Fibroblast of gingiva (primary cell): ENCODE results near the gene CTSH.
"Not testable (repeated sequence)": the region's sequence is repeated elsewhere in the genome, so short reads cannot be mapped to it uniquely, and the experiment has no call there.

Experiments used
- DNase-seq: peaks from one replicate; pipeline ENCODE4 v3.0.0-alpha.2; 2011; ENCODE audit warnings: low read depth

The CTSH gene

DNA sequence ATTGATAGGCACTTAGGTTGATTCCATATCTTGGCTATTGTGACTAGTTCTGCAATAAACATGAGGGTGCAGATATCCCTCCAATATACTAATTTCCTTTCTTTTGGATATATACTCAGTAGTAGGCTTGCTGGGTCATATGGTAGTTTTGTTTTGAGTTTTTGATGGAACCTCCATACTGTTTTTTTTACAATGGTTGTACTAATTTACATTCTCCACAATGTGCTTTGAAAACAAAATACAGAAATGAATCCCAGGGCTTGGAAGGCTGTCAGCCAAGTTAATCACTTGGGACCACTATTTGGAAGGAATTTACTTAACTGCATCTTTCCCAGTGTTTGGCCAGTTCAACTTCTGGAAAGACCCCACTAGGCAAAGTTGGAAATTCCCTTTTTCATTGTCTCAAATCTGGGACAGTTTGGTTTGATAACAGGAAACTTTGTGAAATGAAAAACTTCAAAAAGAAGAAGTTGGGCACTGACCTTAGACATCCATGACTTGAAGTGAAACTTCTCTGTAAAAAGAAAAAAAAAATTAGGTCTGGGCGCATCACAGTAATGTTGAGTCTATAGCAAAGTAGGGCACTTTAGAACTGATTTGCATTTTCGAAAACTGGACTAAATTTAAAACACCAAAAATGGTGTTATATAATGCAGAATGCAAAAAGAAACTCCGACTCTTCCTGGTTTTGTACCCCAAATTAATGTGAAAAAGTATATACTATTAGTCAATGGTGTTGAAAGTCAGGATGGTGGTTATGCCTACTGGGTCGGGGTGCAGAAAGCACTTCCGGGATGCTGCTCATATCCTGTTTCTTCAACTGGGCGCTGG lies 6.0 kb downstream of the CTSH start:
- no peak for DNase-seq

DNA sequence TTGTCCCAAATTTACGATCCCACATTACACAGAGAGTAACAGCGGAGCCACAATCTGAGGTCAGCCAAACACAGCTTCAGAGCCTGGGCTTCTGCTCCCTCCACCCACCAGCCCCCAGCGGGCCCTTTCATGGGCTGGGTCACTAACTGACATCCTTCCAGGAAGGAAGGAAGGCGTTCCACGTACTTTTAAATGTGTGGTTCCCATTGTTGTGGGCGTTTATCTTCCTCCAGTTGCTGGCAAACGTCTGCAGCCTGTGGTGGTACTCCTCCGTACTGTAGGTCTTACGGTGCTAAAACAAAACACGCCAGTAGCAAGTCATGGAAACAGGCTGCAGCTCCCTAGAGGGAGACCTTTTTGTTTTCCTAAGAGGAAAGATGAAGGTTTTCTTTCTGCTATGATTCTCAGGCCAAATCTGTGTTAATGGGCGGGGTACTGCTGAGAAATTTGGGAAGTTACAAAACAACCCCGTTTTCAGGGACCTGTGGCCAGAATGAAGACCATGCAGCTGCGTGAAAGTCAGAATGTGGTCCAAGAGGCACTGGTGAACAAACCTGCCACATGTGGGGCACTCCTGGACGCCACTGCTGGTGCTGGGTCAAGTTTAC lies 7.6 kb downstream of the CTSH start:
- no peak for DNase-seq

- DNase-seq: no peak
Observed at GRCh38 chr15:78934655-78935023, 10.2 kb downstream of the CTSH start.

DNA sequence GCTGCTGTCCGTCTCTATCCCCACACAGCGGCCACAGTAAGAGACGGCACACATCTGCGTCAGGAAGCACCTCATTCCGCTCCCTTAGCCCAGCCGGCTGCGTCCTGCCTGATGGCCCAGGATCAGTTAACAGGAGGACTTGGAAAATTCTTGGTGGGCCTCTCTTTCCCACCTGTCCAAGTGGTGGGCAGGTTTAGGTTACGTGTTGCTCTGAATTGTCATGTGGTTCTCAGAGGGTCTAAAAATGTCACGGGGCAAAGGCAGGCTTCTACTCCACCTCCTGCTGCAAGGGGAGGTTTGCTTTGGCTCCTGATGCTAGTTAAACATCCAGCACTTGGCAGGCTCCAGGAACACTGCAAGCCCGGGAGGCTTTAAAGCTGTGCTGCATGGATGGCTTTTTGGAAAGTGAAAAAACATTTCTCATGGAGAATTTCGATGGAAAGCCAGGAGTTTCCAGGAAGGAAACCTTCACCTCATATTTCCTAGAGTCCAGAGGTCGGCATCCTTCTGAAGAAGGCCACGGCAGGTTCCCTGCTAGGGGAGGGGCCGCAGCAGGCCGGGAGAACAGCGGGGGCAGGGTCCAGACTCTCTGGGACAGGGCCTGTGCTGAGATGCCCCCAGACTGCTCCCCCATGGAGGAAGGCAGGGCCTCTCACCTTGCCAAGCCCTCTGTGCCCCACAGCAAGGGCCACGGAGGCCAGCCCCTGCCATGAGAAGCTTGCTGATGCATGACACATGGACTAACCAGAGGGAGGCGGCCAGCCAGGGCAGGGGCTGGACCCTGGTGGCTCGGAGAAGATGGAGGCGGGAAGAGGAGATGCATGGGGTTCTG lies 10.8 kb downstream of the CTSH start:
- DNase-seq: no peak

GRCh38 chr15:78933187-78933822 lies 11.5 kb downstream of the CTSH start:
- DNase-seq: no peak

- no peak for DNase-seq
Observed at GRCh38 chr15:78932258-78932808, 12.5 kb downstream of the CTSH start.

DNA sequence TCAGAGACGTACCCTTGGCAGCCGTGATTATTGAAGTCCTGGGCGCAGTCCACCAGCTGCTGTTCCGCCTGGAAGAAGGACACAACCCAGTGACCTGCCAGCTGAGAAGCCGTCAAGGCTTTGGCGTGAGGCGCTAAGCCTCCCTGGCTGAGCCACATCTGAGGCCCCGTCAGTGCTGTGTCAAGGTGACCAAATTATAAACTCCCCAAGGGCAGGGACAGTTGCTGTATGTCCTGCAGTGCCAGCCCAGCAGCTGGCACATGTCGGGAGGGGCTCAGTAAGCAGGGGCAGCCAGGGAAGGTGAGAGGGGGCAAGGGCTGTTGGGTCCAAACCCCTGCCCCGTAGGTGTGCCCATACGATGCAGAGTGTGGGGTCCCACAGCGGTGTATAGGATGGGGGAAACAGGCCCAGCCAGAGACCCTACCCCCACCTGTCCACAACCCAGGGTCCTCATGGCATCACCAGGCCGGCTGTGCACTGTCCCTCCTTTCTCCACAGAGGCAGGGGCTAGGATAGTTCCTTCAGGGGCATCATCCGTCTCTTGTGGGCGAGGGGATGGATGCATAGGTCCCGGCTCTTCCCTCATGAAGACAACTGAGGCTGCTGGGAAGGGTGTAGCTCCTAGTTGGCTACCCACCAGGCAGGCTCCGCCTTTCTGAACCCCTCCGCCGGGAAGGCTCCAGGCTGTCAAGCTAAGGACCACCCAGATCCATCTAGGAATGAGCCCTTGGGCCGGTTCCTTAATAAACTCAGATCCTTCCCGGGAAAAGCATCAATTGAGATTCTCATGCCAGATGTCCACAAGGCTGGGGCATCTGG lies 13.2 kb downstream of the CTSH start:
- no peak for DNase-seq

DNA sequence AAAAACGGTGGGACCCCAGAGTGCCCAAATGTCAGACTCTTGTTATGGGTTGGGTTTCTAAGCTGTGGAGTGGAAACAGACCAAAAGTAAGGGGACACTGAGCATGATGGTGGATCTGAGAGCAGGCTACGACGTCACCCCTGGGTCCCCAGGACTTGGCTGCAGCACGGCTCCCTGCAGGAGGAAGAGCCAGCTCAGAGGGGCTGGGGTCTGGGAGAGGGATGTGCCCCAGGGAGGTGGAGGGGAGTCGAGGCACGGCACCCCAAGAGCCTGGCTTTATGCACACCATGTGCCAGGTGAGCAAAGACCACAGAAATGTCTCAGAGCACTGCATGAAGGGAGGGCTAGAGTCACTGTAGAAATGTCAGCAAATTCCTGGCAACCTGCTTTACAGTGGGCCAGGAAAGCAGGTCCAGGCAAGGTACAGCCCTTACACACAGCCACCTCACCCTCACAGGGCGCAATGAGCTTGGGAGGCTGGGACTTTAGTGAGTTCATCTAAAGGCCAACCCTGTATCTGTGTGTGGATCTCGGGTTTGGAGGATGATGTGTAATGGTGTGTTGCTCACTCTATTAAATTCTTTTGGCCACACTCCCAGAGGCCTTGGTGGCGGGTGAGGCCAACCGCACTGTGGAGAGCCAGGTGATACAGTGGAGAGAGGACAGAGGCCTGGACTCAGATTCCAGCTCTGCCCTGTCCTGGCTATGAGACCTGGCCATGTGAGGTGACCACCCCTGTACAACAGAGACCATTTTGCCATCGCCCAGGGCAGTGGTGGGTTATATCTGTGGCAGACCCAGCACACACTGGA lies 14.1 kb downstream of the CTSH start:
- peak; percentile 45 for DNase-seq

DNA sequence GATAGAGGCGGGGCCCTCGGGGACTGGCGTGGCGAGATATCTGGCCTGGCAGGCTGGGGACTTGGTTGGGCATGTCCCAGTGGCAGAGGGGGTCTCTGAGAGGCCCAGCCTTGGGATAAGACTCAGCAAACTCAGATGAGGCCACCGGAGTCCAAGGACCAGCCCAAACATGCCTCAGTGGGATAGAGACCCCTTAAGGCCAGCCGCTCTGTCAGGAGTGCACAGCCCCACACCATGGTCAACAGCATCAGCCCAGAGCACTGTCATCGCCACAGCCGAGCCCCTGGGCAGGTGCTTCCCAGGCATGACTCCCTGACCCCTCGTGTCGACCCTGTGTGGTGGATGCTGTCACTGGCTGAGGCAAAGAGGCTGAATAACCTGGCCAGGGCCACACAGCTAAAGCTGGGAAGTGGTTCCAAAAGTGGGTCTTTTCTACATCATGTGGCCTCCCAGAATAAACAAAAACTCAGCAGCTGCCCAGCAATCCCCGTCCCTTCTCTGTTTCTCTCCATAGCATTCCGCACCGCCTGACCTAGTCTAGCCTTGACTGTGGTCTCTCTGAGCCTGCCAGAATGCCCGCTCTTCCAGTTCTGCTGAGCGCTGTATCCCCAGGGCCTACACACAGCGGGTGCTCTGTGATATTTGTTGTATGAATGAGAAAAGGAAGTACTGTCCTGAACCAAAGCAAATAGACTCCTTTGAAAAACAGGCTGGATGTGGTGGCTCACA lies 15.1 kb downstream of the CTSH start:
- no peak for DNase-seq

DNA sequence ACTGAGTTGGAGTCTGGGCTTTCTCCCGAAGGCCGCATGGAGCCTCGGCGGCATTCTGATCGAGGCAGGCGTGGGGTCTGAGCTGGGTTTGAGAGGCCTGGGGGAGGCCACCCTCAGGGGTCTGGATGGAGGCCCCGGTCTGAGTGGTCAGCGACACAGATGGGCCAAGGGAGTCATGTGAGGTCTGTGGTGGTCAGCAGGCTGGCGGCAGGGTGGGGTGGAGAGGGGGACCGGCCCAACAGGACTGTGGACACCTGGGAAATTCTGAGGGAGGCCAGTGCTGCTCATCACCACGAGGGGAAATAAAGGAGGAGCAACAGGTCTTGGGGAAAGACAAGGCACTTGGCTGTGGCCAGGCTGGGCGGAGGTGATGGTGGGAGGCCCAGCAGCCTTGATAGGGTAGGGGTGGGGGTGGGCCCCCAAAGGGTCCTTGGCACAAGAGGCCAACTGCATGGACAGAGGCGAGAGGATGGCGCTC lies 16.2 kb downstream of the CTSH start:
- no peak for DNase-seq

- DNase-seq: not testable (repeated sequence)
Observed at GRCh38 chr15:78928176-78928575, 16.7 kb downstream of the CTSH start.

GRCh38 chr15:78927077-78927790 lies 17.6 kb downstream of the CTSH start:
- no peak for DNase-seq

DNA sequence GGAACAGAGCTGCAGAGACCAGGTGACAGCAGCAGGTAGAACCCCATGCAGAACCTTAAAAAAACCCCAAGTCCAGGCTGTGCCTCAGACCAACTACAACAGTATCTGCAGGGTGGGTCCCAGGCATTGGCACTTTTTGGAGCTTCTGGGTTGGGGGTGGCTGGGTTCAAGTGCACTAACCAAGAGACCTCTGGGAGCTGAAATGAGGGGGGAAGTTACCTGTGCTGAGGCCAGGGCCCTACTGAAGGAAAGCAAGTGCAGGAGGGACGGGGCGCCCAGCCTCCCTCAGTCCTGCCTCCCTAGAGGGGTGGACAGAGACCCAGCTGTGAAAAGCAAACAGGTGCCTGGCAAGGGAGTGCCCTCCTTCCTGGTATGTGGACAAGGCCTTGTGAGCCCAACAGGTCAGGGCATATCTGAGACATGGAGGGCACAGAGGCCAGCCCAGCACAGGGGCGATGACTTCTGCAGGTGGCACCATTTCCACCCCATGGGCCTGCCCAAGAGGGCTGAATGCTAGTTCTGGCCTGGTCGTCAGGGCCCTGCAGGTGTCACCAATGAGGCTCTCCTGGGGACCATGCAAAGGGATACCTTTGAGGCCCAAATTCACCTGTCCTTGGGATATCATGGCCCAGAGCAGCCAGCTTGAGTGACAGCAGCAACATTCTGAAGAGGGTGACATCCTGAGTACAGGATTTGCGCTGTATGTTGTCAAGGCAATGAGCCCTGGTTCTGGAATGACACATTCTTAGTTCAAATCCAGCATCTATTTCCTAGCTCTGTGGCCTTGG lies 18.7 kb downstream of the CTSH start:
- DNase-seq: no peak

DNA sequence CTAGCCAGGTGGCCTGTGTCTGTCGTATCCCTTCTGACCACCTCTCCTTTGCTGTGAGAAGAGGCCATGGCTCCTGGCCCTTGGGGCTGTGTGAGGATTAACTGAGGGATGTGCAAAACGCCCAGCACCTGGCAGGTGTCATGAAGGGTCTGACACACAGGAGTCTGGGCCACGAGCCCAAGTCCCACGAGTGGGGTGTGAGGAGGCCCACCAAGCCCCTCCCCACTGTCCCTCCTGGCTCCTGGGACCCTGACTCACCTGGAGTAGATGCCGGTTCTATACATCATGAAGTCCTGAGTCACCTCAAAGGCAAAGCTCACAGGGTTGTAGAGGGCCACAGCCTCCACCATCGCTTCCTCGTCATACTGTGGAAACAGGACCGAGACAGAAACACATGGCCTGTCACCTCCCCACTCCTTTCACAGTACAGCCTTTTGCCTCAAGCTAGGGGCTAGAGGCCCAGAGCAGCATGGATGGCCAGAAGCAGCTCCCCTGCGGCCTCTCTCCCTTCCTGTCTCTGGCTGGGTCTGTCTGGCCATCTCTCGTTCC lies 19.7 kb downstream of the CTSH start:
- no peak for DNase-seq

- DNase-seq: no peak
Observed at GRCh38 chr15:78923480-78924360, 21.1 kb downstream of the CTSH start.

- DNase-seq: no peak
Observed at GRCh38 chr15:78923015-78923414, 21.8 kb downstream of the CTSH start.

DNA sequence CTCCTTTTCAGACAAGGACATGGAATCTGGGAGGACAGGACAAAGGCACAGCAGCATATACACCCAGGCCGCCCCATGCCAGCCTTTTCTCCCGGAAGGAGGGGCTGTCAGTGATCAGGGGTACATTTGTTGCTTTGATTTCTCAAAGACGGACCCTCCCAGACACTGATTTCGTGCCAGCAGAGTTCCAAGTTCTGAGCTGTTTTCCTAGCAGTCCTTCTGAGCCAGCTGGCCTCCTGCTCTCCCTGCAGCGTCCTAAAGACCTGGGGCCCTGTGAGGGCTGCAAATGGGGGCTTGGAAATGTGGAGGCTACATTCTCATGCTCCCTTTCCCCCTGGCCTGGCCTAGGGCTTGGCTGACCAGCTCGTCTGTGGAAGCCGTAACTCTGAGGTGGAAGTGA lies 22.3 kb downstream of the CTSH start:
- no peak for DNase-seq
